22Rv1 (cell line): ENCODE results near the gene SDHAF2.
A peak's percentile ranks its signal among the peaks of the same experiment; 100 is the strongest.

Experiments used
- ZFX ChIP-seq: fragments of 450-650 bp; IDR thresholded peaks from 2 replicates; pipeline ENCODE4 v1.6.1; 2017; ENCODE audit warnings: antibody characterized with exemption, borderline replicate concordance
- TF ChIP-seq, protein P1 (sequence below): fragments of 450-650 bp; IDR thresholded peaks from 2 replicates; pipeline ENCODE4 v1.5.1; 2017; ENCODE audit warnings: mild to moderate bottlenecking

DNA sequence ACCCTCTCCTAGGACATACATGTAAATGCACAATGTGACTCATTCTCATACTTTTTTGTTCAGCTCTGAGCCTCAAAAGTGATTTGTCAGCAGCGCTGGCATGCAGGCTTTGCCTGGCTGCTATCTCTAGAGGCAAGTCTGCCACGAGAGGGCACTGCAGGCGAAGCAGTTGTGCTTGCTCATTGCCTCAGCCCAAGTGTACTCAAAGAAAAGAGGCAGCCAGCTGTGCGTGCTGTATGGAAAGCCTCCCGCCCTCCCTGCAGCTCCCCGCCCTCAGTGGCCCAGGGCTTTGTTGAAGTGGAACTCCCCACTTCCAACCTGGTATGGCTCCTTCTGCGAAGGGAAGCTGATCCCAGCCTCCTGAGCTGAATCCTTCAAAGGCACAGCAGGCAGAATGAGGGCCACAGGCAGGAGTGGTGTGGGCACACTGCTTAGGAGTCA, 16.3 kb downstream of the SDHAF2 start:
- TF ChIP-seq, protein P1, sequence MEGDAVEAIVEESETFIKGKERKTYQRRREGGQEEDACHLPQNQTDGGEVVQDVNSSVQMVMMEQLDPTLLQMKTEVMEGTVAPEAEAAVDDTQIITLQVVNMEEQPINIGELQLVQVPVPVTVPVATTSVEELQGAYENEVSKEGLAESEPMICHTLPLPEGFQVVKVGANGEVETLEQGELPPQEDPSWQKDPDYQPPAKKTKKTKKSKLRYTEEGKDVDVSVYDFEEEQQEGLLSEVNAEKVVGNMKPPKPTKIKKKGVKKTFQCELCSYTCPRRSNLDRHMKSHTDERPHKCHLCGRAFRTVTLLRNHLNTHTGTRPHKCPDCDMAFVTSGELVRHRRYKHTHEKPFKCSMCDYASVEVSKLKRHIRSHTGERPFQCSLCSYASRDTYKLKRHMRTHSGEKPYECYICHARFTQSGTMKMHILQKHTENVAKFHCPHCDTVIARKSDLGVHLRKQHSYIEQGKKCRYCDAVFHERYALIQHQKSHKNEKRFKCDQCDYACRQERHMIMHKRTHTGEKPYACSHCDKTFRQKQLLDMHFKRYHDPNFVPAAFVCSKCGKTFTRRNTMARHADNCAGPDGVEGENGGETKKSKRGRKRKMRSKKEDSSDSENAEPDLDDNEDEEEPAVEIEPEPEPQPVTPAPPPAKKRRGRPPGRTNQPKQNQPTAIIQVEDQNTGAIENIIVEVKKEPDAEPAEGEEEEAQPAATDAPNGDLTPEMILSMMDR: peak; percentile 89
- TF ChIP-seq ZFX: no peak
